GM12878 (cell line): Measurements from ENCODE around the gene DIAPH1. TPM values are rescaled to one million over a fixed set of nuclear protein-coding genes. Genes with fewer than 3 reads are reported as not detected.

Experiments
- CHD4 ChIP-seq: fragments of 200-600 bp; sonication (generic); IDR thresholded peaks from 2 replicates; pipeline ENCODE4 v1.6.1; 2016; ENCODE audit warnings: mild to moderate bottlenecking
- DPF2 ChIP-seq: fragments of 450-650 bp; IDR thresholded peaks from 2 replicates; pipeline ENCODE4 v1.6.1; 2017; ENCODE audit warnings: mild to moderate bottlenecking
- EED ChIP-seq: sonication (generic); IDR thresholded peaks from 2 replicates; pipeline ENCODE4 v1.6.1; 2016; ENCODE audit warnings: antibody characterized with exemption, low read depth
- ESRRA ChIP-seq: IDR thresholded peaks from 2 replicates; pipeline ENCODE4 v1.6.1; 2012; ENCODE audit warnings: mild to moderate bottlenecking, low read length, improper control_type of control experiment
- HDGF ChIP-seq: fragments of 450-650 bp; IDR thresholded peaks from 2 replicates; pipeline ENCODE4 v1.6.1; 2016; ENCODE audit warnings: antibody characterized with exemption
- IRF4 ChIP-seq: IDR thresholded peaks from 2 replicates; pipeline ENCODE4 v1.6.1; 2011; ENCODE audit warnings: low read depth, low read length
- JUNB ChIP-seq: IDR thresholded peaks from 2 replicates; pipeline ENCODE4 v1.6.1; 2016; ENCODE audit warnings: antibody characterized with exemption, mild to moderate bottlenecking
- KDM1A ChIP-seq: fragments of 200-600 bp; sonication (generic); IDR thresholded peaks from 2 replicates; pipeline ENCODE4 v1.6.1; 2016; ENCODE audit warnings: borderline replicate concordance
- MEF2A ChIP-seq: IDR thresholded peaks from 2 replicates; pipeline ENCODE4 v1.6.1; 2011; ENCODE audit warnings: low read depth, mild to moderate bottlenecking, low read length, moderate library complexity; ENCODE audit not compliant: insufficient read depth
- MXI1 ChIP-seq: fragments of 150-350 bp; IDR thresholded peaks from 2 replicates; pipeline ENCODE4 v1.6.1; 2011; ENCODE audit warnings: low read depth, mild to moderate bottlenecking, inconsistent platforms, low read length, improper control_type of control experiment
- NFYB ChIP-seq: IDR thresholded peaks from 2 replicates; pipeline ENCODE4 v1.6.1; 2011; ENCODE audit warnings: low read depth, mild to moderate bottlenecking, low read length, improper control_type of control experiment, moderate library complexity; ENCODE audit not compliant: insufficient read depth
- NR2C1 ChIP-seq: fragments of 450-650 bp; IDR thresholded peaks from 2 replicates; pipeline ENCODE4 v1.6.1; 2017; ENCODE audit warnings: antibody characterized with exemption, mild to moderate bottlenecking, moderate library complexity
- SMARCA5 ChIP-seq: fragments of 450-650 bp; IDR thresholded peaks from 2 replicates; pipeline ENCODE4 v1.6.1; 2017; ENCODE audit warnings: mild to moderate bottlenecking
- SMC3 ChIP-seq: IDR thresholded peaks from 2 replicates; pipeline ENCODE4 v1.6.1; 2011; ENCODE audit warnings: low read length, improper control_type of control experiment, borderline replicate concordance
- SPI1 ChIP-seq: IDR thresholded peaks from 2 replicates; pipeline ENCODE4 v1.6.1; 2011; ENCODE audit warnings: low read depth, mild to moderate bottlenecking, low read length, moderate library complexity, borderline replicate concordance; ENCODE audit not compliant: insufficient read depth
- STAT1 ChIP-seq: fragments of 450-650 bp; conservative IDR thresholded peaks from 2 replicates; pipeline ENCODE4 v1.6.1; 2014; ENCODE audit warnings: antibody characterized with exemption, mild to moderate bottlenecking
- STAT3 ChIP-seq: IDR thresholded peaks from 2 replicates; pipeline ENCODE4 v1.6.1; 2011; ENCODE audit warnings: low read depth, low read length, improper control_type of control experiment
- WRNIP1 ChIP-seq: IDR thresholded peaks from 2 replicates; pipeline ENCODE4 v1.6.1; 2011; ENCODE audit warnings: low read depth, low read length, improper control_type of control experiment, borderline replicate concordance
- ZBED1 ChIP-seq: IDR thresholded peaks from 2 replicates; pipeline ENCODE4 v1.6.1; 2016; ENCODE audit warnings: borderline replicate concordance
- ZZZ3 ChIP-seq: IDR thresholded peaks from 2 replicates; pipeline ENCODE4 v1.6.1; 2011; ENCODE audit warnings: low read depth; ENCODE audit not compliant: control insufficient read depth, insufficient read length
- polyA plus RNA-seq, 11 experiments: library from polyadenylated mRNA; depleted of rRNA in 4 of 11; unstranded in 6 of 11; stranded (reverse) in 5 of 11; fragments of >200 nt; fragmentation: Nextera tagmentation in 4 of 11; fragmentation: Illumina TruSeq in 1 of 11; extraction: Ambion mirVana in 4 of 11; extraction: Trizol in 1 of 11; gene quantifications; 1 replicate in 1 of 11; 2 replicates in 10 of 11; pipeline versions ENCODE4 v1.2.1 to v1.2.3, GENCODE V29; 2011 to 2016; ENCODE audit warnings: inconsistent platforms in 2 of 11, missing spikeins in 2 of 11, low read depth in 1 of 11
- total RNA-seq, 4 experiments: library from RNA; depleted of rRNA in 3 of 4; stranded (reverse); fragments of >200 nt in 3 of 4; fragmentation: Illumina TruSeq in 1 of 4; extraction: Trizol in 1 of 4; gene quantifications; 2 replicates each; pipeline versions ENCODE4 v1.2.1 to v1.2.3, GENCODE V29; 2013 to 2021
- TF ChIP-seq, protein P1 (sequence below): fragments of 450-650 bp; IDR thresholded peaks from 2 replicates; pipeline ENCODE4 v1.6.1; 2017; ENCODE audit warnings: low read depth, mild to moderate bottlenecking, moderate library complexity
- TF ChIP-seq, protein P2 (sequence below), 3 experiments: IDR thresholded peaks in 2 of 3; conservative IDR thresholded peaks in 1 of 3; 2 replicates each; pipeline ENCODE4 v1.5.1; 2011; ENCODE audit warnings: low read depth in 3 of 3, low read length in 3 of 3, mild to moderate bottlenecking in 3 of 3, control low read depth in 2 of 3, moderate library complexity in 2 of 3, inconsistent platforms in 1 of 3, mixed read lengths in 1 of 3; ENCODE audit not compliant: control insufficient read depth in 2 of 3, insufficient read depth in 1 of 3; ENCODE audit errors: extremely low read depth in 1 of 3
- TF ChIP-seq, protein P3 (sequence below): fragments of 450-650 bp; IDR thresholded peaks from 2 replicates; pipeline ENCODE4 v1.6.1; 2018; ENCODE audit warnings: mild to moderate bottlenecking, low read depth, moderate library complexity; ENCODE audit not compliant: partially characterized antibody
- TF ChIP-seq, protein P4 (sequence below): IDR thresholded peaks from 2 replicates; pipeline ENCODE4 v1.6.1; 2012; ENCODE audit warnings: low read depth, low read length, improper control_type of control experiment

DIAPH1 gene
- total and polyA plus RNA-seq, 10 of the 15 experiments (the other 5 are each of a cell fraction or from before 2014, with no cell fraction given) = 37.8 to 168 (median 59.0) TPM

DNA sequence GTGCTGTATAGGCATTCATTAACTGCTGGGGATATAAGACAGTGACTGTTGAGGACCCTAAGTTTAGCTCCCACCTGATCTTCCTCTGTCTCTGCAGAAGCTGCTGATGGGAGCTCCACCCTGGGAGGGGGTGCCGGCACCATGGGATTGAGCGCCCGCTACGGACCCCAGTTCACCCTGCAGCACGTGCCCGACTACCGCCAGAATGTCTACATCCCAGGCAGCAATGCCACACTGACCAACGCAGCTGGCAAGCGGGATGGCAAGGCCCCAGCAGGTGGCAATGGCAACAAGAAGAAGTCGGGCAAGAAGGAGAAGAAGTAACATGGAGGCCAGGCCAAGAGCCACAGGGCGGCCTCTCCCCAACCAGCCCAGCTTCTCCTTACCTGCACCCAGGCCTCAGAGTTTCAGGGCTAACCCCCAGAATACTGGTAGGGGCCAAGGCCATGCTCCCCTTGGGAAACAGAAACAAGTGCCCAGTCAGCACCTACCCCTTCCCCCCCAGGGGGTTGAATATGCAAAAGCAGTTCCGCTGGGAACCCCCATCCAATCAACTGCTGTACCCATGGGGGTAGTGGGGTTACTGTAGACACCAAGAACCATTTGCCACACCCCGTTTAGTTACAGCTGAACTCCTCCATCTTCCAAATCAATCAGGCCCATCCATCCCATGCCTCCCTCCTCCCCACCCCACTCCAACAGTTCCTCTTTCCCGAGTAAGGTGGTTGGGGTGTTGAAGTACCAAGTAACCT is 107.8 kb downstream of the DIAPH1 start (continued):
- TF ChIP-seq WRNIP1 (no peak), ZBED1 (no peak), SPI1 (peak; percentile 22; the same call in 1 of the 2 replicates), KDM1A (no peak), JUNB (no peak), EED (peak; percentile 72), STAT1 (no peak), ESRRA (no peak), HDGF (no peak), STAT3 (no peak), MEF2A (peak; percentile 20; the same call in 1 of the 2 replicates), NR2C1 (no peak), SMC3 (no peak), CHD4 (no peak), SMARCA5 (no peak), NFYB (peak; percentile 56; the same call in 1 of the 2 replicates), MXI1 (no peak), DPF2 (no peak), ZZZ3 (no peak), IRF4 (no peak)
- TF ChIP-seq, protein P1, sequence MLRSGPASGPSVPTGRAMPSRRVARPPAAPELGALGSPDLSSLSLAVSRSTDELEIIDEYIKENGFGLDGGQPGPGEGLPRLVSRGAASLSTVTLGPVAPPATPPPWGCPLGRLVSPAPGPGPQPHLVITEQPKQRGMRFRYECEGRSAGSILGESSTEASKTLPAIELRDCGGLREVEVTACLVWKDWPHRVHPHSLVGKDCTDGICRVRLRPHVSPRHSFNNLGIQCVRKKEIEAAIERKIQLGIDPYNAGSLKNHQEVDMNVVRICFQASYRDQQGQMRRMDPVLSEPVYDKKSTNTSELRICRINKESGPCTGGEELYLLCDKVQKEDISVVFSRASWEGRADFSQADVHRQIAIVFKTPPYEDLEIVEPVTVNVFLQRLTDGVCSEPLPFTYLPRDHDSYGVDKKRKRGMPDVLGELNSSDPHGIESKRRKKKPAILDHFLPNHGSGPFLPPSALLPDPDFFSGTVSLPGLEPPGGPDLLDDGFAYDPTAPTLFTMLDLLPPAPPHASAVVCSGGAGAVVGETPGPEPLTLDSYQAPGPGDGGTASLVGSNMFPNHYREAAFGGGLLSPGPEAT = peak; percentile 62
- TF ChIP-seq, protein P2, sequence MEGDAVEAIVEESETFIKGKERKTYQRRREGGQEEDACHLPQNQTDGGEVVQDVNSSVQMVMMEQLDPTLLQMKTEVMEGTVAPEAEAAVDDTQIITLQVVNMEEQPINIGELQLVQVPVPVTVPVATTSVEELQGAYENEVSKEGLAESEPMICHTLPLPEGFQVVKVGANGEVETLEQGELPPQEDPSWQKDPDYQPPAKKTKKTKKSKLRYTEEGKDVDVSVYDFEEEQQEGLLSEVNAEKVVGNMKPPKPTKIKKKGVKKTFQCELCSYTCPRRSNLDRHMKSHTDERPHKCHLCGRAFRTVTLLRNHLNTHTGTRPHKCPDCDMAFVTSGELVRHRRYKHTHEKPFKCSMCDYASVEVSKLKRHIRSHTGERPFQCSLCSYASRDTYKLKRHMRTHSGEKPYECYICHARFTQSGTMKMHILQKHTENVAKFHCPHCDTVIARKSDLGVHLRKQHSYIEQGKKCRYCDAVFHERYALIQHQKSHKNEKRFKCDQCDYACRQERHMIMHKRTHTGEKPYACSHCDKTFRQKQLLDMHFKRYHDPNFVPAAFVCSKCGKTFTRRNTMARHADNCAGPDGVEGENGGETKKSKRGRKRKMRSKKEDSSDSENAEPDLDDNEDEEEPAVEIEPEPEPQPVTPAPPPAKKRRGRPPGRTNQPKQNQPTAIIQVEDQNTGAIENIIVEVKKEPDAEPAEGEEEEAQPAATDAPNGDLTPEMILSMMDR (IDR thresholded peaks at IDR 0.05 in 2 of 3, conservative IDR thresholded peaks at IDR 0.05 in 1 of 3; ENCODE audit: control insufficient read depth in 2 of 3, extremely low read depth in 1 of 3, insufficient read depth in 1 of 3, low read depth in 3 of 3, low read length in 3 of 3) = no peak
- TF ChIP-seq, protein P3, sequence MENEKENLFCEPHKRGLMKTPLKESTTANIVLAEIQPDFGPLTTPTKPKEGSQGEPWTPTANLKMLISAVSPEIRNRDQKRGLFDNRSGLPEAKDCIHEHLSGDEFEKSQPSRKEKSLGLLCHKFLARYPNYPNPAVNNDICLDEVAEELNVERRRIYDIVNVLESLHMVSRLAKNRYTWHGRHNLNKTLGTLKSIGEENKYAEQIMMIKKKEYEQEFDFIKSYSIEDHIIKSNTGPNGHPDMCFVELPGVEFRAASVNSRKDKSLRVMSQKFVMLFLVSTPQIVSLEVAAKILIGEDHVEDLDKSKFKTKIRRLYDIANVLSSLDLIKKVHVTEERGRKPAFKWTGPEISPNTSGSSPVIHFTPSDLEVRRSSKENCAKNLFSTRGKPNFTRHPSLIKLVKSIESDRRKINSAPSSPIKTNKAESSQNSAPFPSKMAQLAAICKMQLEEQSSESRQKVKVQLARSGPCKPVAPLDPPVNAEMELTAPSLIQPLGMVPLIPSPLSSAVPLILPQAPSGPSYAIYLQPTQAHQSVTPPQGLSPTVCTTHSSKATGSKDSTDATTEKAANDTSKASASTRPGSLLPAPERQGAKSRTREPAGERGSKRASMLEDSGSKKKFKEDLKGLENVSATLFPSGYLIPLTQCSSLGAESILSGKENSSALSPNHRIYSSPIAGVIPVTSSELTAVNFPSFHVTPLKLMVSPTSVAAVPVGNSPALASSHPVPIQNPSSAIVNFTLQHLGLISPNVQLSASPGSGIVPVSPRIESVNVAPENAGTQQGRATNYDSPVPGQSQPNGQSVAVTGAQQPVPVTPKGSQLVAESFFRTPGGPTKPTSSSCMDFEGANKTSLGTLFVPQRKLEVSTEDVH = no peak
- TF ChIP-seq, protein P4, sequence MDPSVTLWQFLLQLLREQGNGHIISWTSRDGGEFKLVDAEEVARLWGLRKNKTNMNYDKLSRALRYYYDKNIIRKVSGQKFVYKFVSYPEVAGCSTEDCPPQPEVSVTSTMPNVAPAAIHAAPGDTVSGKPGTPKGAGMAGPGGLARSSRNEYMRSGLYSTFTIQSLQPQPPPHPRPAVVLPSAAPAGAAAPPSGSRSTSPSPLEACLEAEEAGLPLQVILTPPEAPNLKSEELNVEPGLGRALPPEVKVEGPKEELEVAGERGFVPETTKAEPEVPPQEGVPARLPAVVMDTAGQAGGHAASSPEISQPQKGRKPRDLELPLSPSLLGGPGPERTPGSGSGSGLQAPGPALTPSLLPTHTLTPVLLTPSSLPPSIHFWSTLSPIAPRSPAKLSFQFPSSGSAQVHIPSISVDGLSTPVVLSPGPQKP = no peak
